ENCODE data around the gene ARGLU1.

DNA sequence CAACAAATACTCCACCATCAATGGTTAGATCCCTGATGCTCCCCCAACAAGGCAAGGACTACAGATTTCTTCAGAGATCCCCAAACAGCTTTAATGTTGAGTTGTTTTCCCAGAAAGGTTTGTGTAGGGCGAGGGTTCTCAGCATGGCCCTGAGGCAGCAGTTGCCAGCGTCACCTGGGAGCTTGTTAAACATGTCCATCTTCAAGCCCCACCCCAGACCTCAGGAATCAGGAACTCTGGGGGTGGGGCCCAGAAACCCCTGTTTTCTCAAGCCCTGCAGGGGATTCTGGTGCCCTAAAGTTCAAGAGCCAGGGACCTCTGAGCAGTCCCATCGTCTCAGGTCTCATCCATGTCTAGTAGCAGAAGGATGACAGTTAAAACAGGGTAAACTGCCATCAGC lies 42.1 kb downstream of the ARGLU1 start:
- TF ChIP-seq, protein P1, sequence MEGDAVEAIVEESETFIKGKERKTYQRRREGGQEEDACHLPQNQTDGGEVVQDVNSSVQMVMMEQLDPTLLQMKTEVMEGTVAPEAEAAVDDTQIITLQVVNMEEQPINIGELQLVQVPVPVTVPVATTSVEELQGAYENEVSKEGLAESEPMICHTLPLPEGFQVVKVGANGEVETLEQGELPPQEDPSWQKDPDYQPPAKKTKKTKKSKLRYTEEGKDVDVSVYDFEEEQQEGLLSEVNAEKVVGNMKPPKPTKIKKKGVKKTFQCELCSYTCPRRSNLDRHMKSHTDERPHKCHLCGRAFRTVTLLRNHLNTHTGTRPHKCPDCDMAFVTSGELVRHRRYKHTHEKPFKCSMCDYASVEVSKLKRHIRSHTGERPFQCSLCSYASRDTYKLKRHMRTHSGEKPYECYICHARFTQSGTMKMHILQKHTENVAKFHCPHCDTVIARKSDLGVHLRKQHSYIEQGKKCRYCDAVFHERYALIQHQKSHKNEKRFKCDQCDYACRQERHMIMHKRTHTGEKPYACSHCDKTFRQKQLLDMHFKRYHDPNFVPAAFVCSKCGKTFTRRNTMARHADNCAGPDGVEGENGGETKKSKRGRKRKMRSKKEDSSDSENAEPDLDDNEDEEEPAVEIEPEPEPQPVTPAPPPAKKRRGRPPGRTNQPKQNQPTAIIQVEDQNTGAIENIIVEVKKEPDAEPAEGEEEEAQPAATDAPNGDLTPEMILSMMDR (IDR thresholded peaks at IDR 0.05; ENCODE audit: insufficient read depth, low read length), result no peak
- no peak for TF ChIP-seq POLR2AphosphoS5 (IDR thresholded peaks at IDR 0.05; ENCODE audit: low read depth)

All from HL-60 (cell line).